Stimulated activated naive CD8-positive, alpha-beta T cell treated with anti-CD3 and anti-CD28 coated beads, Interleukin-15, Interleukin-2, amounts not matched to agents 100 ng/mL and 50 ng/mL, for 24 hours (primary cell): ENCODE data around the gene CLIP3.
"Not testable (repeated sequence)": the region's sequence is repeated elsewhere in the genome, so short reads cannot be mapped to it uniquely, and the experiment has no call there.

Source experiments
- H3K27ac Mint-ChIP-seq: one replicate; pipeline ENCODE4 v1.8.0; 2021; ENCODE audit warnings: mild to moderate bottlenecking, mixed read lengths
- H3K27me3 Mint-ChIP-seq: one replicate; pipeline ENCODE4 v1.8.0; 2021; ENCODE audit warnings: mixed read lengths
- H3K36me3 Mint-ChIP-seq: one replicate; pipeline ENCODE4 v1.8.0; 2021; ENCODE audit warnings: low read depth, mixed read lengths
- H3K4me1 Mint-ChIP-seq: one replicate; pipeline ENCODE4 v1.8.0; 2021; ENCODE audit warnings: low read depth, mixed read lengths
- H3K4me3 Mint-ChIP-seq: one replicate; pipeline ENCODE4 v1.8.0; 2021; ENCODE audit warnings: mild to moderate bottlenecking, mixed read lengths
- H3K9me3 Mint-ChIP-seq: one replicate; pipeline ENCODE4 v1.8.0; 2021; ENCODE audit warnings: mixed read lengths

Gene CLIP3

DNA sequence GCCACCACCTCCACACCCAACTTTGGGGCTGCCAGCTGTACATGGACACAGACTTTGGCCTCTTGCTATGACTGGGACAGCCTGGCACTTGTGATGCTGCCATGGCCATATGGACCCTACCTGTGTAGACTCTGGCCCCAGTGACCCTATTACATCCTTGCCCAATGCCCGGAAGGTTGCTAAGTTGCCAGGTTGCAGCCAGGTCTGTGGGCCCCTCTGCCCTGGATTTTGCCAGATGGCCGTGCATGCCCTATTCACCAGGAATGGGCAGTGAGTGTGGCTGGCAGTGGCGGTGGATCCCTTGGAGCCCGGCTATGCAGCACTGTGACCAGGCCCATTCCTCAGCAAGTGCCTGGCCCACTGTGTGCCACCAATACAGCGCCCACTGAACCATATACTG is 46.6 kb downstream of the CLIP3 start:
- Mint-ChIP-seq H3K27ac (no peak overlapping the region), H3K36me3 (no peaks in the 10 kb centered on the region), H3K4me1 (peaks cover 8% of the 10 kb centered on the region), H3K4me3 (peak overlapping the region; percentile 40), H3K9me3 (no peaks in the 10 kb centered on the region), H3K27me3 (peaks cover 36% of the 10 kb centered on the region)

DNA sequence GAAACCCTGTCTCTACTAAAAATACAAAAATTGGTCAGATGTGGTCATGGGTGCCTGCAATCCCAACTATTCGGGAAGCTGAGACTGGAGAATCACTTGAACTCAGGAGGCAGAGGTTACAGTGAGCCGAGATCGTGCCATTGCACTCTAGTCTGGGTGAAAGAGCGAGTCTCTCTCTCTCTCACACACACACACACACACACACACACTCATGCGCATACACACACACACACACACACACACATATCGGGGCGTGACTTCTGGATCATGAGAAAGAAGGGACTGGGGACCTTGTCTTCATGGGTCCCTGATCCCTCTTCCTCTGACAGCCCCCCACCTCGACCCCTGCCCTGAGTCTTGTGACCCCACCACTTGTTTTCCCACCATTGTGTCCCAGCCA is 49.5 kb downstream of the CLIP3 start:
- H3K27ac Mint-ChIP-seq: no peak overlapping the region
- H3K27me3 Mint-ChIP-seq: peaks cover 43% of the 10 kb centered on the region
- no peak overlapping the region for H3K4me3 Mint-ChIP-seq
- H3K9me3 Mint-ChIP-seq: no peaks in the 10 kb centered on the region
- H3K4me1 Mint-ChIP-seq: peaks cover 8% of the 10 kb centered on the region
- no peaks in the 10 kb centered on the region for H3K36me3 Mint-ChIP-seq

DNA sequence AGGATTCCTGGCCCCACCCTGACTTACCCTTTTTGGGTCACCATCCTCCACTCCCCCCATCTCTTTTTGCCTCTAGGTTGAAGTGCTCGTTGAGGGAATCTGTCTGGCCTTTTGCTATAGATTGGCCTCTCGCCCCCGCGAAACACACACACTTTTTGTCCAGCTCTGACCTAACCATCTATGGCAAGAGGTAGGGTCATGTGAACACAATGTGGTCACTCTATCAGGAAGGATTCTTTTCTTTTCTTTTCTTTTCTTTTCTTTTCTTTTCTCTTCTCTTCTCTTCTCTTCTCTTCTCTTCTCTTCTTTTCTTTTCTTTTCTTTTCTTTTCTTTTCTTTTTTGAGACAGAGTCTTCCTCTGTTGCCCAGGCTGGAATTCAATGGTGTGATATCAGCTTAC is 51.7 kb downstream of the CLIP3 start:
- not testable (repeated sequence) for H3K36me3 Mint-ChIP-seq

DNA sequence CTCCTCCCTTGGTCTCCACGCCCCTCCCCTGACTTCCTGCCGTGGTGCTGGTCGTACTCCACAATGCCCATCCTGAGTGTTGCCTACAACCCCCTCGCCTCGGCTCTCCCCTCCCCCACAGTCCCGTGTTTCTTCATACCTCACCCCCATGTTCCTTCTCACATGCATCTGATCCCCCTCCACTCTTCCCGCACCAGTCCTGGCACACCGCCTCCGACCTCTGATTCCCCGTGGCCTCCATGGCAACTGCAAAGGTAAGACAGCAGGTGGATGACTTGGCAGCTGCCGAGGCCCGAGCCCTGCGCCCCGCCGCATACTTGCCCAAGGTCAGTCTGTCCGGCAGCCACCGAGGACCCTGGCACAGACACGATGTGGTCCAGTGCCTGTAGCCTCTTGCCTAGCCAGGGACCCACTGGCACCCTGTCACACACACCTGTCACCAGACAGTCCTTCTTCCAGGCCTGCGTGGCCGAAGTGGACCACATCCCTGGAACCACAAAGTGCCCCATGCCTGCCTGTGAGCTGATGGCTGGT is 53.8 kb downstream of the CLIP3 start:
- Mint-ChIP-seq H3K9me3 (no peaks in the 10 kb centered on the region), H3K27ac (no peak overlapping the region), H3K4me1 (no peaks in the 10 kb centered on the region), H3K4me3 (no peak overlapping the region), H3K27me3 (peaks cover 23% of the 10 kb centered on the region), H3K36me3 (no peaks in the 10 kb centered on the region)

More for the DNA sequence above, 51.7 kb downstream of the CLIP3 start:
- H3K4me3 Mint-ChIP-seq, H3K9me3 Mint-ChIP-seq, H3K4me1 Mint-ChIP-seq, H3K27ac Mint-ChIP-seq: not testable (repeated sequence)
- peaks cover 29% of the 10 kb centered on the region for H3K27me3 Mint-ChIP-seq

DNA sequence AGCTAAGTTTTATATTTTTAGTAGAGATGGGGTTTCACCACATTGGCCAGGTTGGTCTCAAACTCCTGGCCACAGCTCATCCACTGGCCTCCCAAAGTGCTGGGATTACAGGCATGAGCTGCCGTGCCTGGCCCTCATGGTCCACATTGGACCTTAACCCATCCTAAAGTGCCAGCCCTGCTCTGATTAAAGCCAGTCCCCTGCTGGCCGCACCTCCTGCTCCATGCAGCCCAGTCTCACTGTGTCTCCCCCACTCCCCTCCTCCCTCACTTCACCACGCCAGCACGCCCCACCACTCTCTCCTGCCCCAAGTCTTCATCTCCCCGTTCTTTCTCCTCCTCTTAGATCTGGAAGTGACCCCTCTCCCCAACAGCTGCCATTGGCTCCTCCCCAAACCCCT is 54.4 kb downstream of the CLIP3 start:
- no peaks in the 10 kb centered on the region for H3K36me3 Mint-ChIP-seq
- H3K9me3 Mint-ChIP-seq: no peaks in the 10 kb centered on the region
- no peak overlapping the region for H3K4me3 Mint-ChIP-seq
- H3K4me1 Mint-ChIP-seq: no peaks in the 10 kb centered on the region
- H3K27me3 Mint-ChIP-seq: peaks cover 23% of the 10 kb centered on the region
- H3K27ac Mint-ChIP-seq: no peak overlapping the region

DNA sequence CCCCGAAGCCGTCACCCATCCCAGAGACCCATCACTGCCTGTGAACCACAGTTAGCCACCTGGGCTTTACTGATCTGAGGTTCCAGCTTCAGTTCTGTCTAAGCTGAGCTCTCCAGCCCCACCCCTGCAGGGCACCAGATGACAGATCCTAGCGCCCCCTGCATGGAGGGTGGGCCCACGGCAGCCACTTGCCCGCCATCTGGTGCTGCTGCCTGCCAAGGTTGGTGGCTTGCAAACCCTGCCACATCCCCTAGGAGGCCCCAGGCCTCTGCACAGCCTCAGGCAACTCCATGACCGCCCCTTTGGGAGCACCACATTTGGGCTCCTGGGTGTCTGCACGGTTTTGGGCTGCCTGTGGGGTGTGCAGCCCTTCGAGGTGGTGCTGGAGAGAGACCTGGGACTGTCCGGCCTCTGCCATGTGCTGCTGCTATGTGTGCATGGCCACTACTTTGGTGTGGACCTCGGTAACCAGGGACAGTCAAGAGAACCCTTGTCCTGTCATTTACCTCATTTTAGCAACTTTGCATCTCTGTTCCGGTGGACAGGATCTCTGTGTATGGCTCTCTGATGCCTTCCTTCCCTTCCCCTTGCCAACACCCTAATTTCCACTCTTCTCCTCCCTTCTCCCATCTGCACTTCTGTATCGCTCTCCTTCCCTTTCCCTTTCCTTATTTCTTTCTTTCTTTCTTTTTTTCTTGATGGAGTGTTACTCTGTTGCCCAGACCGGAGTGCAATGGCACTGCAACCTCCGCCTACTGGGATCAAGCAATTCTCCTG is 55.0 kb downstream of the CLIP3 start:
- no peaks in the 10 kb centered on the region for H3K36me3 Mint-ChIP-seq
- no peaks in the 10 kb centered on the region for H3K4me1 Mint-ChIP-seq
- no peak overlapping the region for H3K27ac Mint-ChIP-seq
- peaks cover 23% of the 10 kb centered on the region for H3K27me3 Mint-ChIP-seq
- H3K4me3 Mint-ChIP-seq: no peak overlapping the region
- H3K9me3 Mint-ChIP-seq: no peaks in the 10 kb centered on the region

DNA sequence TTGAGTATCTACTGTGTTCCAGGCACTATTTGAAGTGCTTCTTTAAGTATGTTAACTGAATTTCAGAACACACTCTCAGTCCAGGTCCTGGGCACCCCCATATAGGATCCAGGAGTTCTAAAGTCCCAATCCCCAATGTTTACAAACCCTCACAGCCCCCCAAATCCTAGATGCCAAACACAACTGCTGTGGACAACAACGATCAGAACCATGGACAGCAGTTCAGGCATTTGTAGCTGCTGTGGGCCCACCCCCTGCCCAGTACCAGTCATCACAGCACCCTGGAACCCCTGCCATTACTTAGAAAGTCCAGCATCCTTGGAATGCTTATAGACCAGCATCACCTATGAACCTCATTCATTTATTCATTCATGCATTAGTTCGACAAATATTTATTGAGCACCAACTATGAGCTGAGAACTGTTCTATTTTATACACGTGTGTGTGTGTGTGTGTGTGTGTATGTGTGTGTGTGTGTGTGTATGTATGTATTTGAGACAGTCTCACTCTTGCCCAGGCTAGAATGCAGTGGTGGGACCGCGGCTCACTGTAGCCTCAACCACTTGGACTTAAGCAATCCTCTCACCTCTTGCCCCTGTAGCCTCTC is 57.0 kb downstream of the CLIP3 start:
- no peak overlapping the region for H3K4me3 Mint-ChIP-seq
- H3K4me1 Mint-ChIP-seq: no peaks in the 10 kb centered on the region
- H3K27me3 Mint-ChIP-seq: peaks cover 17% of the 10 kb centered on the region
- H3K9me3 Mint-ChIP-seq: no peaks in the 10 kb centered on the region
- no peaks in the 10 kb centered on the region for H3K36me3 Mint-ChIP-seq
- H3K27ac Mint-ChIP-seq: no peak overlapping the region

DNA sequence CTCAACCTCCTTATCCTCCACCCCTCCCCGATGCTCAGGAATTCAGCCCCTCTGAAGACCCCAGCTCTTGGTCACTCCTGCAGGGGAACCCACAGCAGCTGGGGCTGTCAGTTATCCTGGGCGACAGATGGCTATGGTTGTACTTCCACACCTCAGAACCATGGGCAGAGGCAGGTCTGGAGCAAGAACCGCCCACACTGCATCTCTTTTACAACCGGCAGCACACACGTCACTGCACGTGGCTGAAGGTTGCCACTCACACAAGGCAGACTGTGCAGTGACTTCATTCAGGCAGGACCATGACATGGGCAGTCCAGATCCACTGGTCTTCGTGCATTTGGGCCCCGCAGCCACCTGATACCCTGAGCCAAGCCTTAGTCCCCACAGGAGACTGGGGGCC is 59.2 kb downstream of the CLIP3 start:
- Mint-ChIP-seq H3K27ac (no peak overlapping the region), H3K36me3 (no peaks in the 10 kb centered on the region), H3K4me3 (no peak overlapping the region), H3K4me1 (no peaks in the 10 kb centered on the region), H3K9me3 (no peaks in the 10 kb centered on the region), H3K27me3 (peaks cover 7% of the 10 kb centered on the region)

DNA sequence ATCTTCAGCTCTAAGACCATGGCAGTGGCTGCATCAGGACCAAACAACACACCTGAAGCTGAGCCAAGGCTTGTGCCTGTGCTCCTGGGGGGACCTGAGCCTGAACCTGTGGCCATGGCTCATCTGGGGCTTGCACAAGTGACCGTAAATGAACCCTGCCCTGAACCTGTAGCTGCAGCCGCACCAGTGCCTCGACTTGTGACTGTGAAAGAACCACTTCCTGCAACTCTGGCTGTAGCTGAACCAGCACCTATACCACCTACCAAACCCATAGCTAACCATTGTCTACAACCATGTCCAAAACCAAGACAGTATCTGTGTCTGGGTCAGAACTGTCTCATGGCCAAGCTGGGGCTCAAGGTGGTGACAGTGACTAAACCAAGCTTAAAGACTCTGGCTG is 65.9 kb downstream of the CLIP3 start:
- peaks cover 8% of the 10 kb centered on the region for H3K27me3 Mint-ChIP-seq
- no peaks in the 10 kb centered on the region for H3K36me3 Mint-ChIP-seq
- H3K4me1 Mint-ChIP-seq: no peaks in the 10 kb centered on the region
- H3K9me3 Mint-ChIP-seq: no peaks in the 10 kb centered on the region
- no peak overlapping the region for H3K27ac Mint-ChIP-seq
- no peak overlapping the region for H3K4me3 Mint-ChIP-seq
